Gastrocnemius medialis (tissue), 4 donors: ENCODE results near the gene PASD1. TPM values are rescaled to one million over a fixed set of nuclear protein-coding genes. Genes with fewer than 3 reads are reported as not detected.

Experiments
- ATAC-seq, 2 donors: fragments of 150-250 bp; one replicate each; pipeline ENCODE4 v1.9.1; 2016
- DNase-seq, 2 donors: peaks; one replicate each; pipeline ENCODE4 v3.0.0-alpha.2; 2019
- H3K27ac ChIP-seq, 4 donors: fragments of 200-600 bp; sonication (generic); 1 replicate in 1 of 4; 2 replicates in 3 of 4; pipeline ENCODE4 v1.5.1; 2016 to 2018; ENCODE audit warnings: mild to moderate bottlenecking in 2 of 4, moderate library complexity in 1 of 4
- H3K27me3 ChIP-seq, 3 donors: fragments of 200-600 bp; sonication (generic) in 2 of 3; 1 replicate in 1 of 3; 2 replicates in 2 of 3; pipeline versions ENCODE4 v1.5.1 to v1.6.0; 2016 to 2019; ENCODE audit warnings: mild to moderate bottlenecking in 1 of 3, moderate library complexity in 1 of 3
- H3K36me3 ChIP-seq, 2 donors: fragments of 200-600 bp; sonication (generic) in 1 of 2; one replicate each; pipeline ENCODE4 v1.5.1; 2017 to 2018
- H3K4me1 ChIP-seq, 2 donors: fragments of 200-600 bp; sonication (generic) in 1 of 2; one replicate each; pipeline ENCODE4 v1.5.1; 2016 to 2017; ENCODE audit warnings: mild to moderate bottlenecking in 2 of 2
- H3K4me3 ChIP-seq, 4 donors: fragments of 200-600 bp; sonication (generic) in 3 of 4; 1 replicate in 1 of 4; 2 replicates in 3 of 4; pipeline ENCODE4 v1.5.1; 2016 to 2019; ENCODE audit warnings: mild to moderate bottlenecking in 2 of 4
- H3K9me3 ChIP-seq, 3 donors: fragments of 200-600 bp; sonication (generic) in 2 of 3; 1 replicate in 1 of 3; 2 replicates in 2 of 3; pipeline ENCODE4 v1.5.1; 2016 to 2019
- POLR2A ChIP-seq, 2 donors: fragments of 450-650 bp; IDR thresholded peaks; one replicate each; pipeline ENCODE4 v1.6.1; 2017; ENCODE audit warnings: antibody characterized with exemption in 2 of 2, mild to moderate bottlenecking in 2 of 2, moderate library complexity in 2 of 2
- in situ Hi-C, 4 donors: fragments of 200-750 bp; cut with MboI; loops; one replicate each; pipeline versions ENCODE4 v1.15.0 to v1.8.0; 2017; ENCODE audit warnings: low sequenced_read_pairs in 4 of 4
- intact Hi-C: fragments of 100-400 bp; cut with DNase I; formaldehyde crosslinking; loops from one replicate; pipeline ENCODE4 v1.15.1; 2023; ENCODE audit warnings: low total_unique reads
- total RNA-seq, 4 donors: library from RNA; depleted of rRNA; stranded (reverse); fragments of >200 nt; gene quantifications; one replicate each; pipeline versions ENCODE4 v1.1.0 to v1.2.3, GENCODE V29; 2016
- TF ChIP-seq, protein P1 (sequence below), 5 experiments: fragments of 450-650 bp in 3 of 5; fragments of 200-600 bp in 2 of 5; sonication (generic) in 2 of 5; IDR thresholded peaks in 4 of 5; conservative IDR thresholded peaks in 1 of 5; 1 replicate in 4 of 5; 2 replicates in 1 of 5; pipeline ENCODE4 v1.5.1; 2016 to 2019; ENCODE audit warnings: antibody characterized with exemption in 5 of 5, mild to moderate bottlenecking in 3 of 5, moderate library complexity in 3 of 5

The PASD1 gene, protein sequence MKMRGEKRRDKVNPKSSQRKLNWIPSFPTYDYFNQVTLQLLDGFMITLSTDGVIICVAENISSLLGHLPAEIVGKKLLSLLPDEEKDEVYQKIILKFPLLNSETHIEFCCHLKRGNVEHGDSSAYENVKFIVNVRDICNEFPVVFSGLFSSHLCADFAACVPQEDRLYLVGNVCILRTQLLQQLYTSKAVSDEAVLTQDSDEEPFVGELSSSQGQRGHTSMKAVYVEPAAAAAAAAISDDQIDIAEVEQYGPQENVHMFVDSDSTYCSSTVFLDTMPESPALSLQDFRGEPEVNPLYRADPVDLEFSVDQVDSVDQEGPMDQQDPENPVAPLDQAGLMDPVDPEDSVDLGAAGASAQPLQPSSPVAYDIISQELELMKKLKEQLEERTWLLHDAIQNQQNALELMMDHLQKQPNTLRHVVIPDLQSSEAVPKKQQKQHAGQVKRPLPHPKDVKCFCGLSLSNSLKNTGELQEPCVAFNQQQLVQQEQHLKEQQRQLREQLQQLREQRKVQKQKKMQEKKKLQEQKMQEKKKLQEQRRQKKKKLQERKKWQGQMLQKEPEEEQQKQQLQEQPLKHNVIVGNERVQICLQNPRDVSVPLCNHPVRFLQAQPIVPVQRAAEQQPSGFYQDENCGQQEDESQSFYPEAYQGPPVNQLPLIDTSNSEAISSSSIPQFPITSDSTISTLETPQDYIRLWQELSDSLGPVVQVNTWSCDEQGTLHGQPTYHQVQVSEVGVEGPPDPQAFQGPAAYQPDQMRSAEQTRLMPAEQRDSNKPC
- total RNA-seq, result not detected

DNA sequence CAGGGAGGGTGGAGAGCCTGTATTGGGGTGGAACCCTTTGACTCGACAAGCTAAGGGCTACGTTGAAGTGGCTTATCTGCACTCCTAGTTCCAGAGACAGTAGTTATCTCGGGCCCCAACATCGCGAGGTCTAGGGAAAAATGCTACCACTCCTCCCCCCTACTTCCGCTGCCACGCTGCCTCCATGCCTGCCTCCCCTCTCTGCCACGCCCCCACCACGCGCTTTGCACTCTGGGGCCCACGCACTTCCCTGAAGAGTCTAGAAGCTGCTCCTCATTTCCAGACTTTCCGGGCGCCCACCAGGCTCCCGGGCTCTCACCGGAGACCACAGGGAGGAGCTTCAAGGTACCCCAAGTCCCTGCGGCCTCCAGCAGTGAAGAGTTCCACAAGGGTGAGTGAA lies at the start of gene PASD1:
Gene PASD1, plus strand, starts transcription at position 227 of the 400 bp plus-strand sequence. CDS start 37,879 bp downstream, outside the sequence.
- no peaks in the 10 kb centered on the region for H3K4me1 ChIP-seq
- intact Hi-C loops, result no loop called here
- H3K36me3 ChIP-seq, result no peaks in the 10 kb centered on the region
- in situ Hi-C loops, result no loop called here
- DNase-seq (no peak), ATAC-seq (no peak)
- no peaks in the 10 kb centered on the region for H3K27me3 ChIP-seq
- H3K27ac ChIP-seq, result no peak within 1 kb of the TSS
- no peak within 1 kb of the TSS for H3K4me3 ChIP-seq
- no peak for TF ChIP-seq POLR2A (IDR thresholded peaks at IDR 0.05)
- TF ChIP-seq, protein P1, sequence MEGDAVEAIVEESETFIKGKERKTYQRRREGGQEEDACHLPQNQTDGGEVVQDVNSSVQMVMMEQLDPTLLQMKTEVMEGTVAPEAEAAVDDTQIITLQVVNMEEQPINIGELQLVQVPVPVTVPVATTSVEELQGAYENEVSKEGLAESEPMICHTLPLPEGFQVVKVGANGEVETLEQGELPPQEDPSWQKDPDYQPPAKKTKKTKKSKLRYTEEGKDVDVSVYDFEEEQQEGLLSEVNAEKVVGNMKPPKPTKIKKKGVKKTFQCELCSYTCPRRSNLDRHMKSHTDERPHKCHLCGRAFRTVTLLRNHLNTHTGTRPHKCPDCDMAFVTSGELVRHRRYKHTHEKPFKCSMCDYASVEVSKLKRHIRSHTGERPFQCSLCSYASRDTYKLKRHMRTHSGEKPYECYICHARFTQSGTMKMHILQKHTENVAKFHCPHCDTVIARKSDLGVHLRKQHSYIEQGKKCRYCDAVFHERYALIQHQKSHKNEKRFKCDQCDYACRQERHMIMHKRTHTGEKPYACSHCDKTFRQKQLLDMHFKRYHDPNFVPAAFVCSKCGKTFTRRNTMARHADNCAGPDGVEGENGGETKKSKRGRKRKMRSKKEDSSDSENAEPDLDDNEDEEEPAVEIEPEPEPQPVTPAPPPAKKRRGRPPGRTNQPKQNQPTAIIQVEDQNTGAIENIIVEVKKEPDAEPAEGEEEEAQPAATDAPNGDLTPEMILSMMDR (IDR thresholded peaks at IDR 0.05 in 4 of 5, conservative IDR thresholded peaks at IDR 0.05 in 1 of 5), result no peak
- no peaks in the 10 kb centered on the region for H3K9me3 ChIP-seq

DNA sequence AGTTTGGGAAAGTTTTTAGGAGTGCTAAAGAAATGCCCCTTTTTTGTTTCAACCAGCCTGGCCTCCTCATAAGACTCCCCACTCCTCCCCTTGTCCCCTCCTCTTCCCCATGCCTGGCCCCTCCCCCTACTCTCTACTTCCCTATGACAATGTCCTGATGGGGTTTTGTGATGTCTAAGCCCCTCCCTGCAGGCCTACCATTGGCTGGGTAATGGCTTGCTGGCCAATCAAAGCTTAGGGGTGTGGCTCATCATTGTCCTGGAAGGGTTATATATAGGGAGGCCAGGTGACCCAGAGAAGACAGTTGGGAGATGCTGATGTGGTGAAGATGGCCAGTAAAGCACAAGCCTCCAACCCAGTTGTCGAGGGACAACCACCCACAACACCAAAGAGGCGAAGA lies 48.2 kb upstream of the PASD1 start:
- TF ChIP-seq POLR2A (IDR thresholded peaks at IDR 0.05), result no peak
- TF ChIP-seq, protein P1 (IDR thresholded peaks at IDR 0.05 in 4 of 5, conservative IDR thresholded peaks at IDR 0.05 in 1 of 5), result no peak
- no peak for ATAC-seq
- H3K27ac ChIP-seq, result no peak overlapping the region
- in situ Hi-C loops, result no loop called here
- DNase-seq, result no peak
- intact Hi-C loops, result no loop called here
- H3K4me1 ChIP-seq, result no peaks in the 10 kb centered on the region
- H3K27me3 ChIP-seq, result no peaks in the 10 kb centered on the region
- H3K9me3 ChIP-seq, result no peaks in the 10 kb centered on the region
- H3K36me3 ChIP-seq, result no peaks in the 10 kb centered on the region
- H3K4me3 ChIP-seq, result no peak overlapping the region

DNA sequence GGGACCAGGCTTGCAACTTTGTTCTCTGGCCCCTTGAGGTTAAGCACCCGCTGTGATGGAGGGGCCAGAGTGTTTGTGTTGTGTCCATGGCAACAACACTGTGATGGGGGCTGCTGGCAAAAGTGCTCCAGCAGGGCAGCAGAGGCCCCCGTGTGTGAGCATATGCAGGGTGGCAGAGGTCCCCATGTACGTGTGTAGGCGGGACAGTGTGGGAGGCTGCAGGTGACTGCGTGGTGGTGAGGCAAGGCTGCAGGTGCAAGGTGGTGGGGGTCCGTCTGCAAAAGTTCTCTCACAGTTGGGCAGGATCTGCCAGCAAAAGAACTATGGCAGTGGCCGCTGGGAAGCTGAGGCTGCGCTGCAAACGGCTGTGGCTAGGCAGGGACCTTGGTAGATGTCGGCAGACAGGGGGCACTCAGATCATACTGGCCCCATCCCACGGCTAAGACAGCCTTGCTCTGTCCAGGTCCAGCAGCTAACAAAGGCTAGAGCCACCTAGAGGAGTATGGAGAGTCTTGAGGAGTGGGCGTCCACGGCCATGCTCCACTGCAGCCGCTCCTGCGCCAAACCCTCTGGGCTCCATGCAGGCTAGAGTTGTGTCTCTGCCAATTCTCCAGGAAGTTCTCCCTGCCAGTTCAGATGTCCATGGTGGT lies 46.8 kb upstream of the PASD1 start:
- no peak overlapping the region for H3K27ac ChIP-seq
- in situ Hi-C loops, result no loop called here

DNA sequence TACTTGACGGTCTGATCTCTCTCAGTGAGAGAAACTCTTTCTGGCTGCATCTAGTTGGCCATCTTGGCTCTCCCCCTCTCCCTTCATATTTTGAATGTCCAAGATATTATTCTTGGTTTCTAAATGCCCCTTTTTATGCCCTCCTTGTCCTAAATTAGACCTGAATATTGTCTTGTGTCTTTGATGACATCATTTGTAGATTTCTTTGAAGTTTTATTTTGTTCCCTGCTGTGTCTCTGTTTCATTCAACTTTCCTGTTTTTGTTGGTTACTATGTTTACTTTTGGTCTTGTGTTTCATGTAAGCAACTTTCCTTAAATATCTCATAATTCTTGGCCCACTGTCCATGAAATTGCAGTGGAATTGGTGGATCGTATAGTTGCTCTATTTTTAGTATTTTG lies 46.1 kb upstream of the PASD1 start:
- no peaks in the 10 kb centered on the region for H3K36me3 ChIP-seq
- H3K4me3 ChIP-seq, result no peak overlapping the region
- H3K9me3 ChIP-seq, result no peaks in the 10 kb centered on the region
- no peak overlapping the region for H3K27ac ChIP-seq
- TF ChIP-seq POLR2A (IDR thresholded peaks at IDR 0.05), result no peak
- TF ChIP-seq, protein P1 (IDR thresholded peaks at IDR 0.05 in 4 of 5, conservative IDR thresholded peaks at IDR 0.05 in 1 of 5), result no peak
- intact Hi-C loops, result no loop called here
- H3K4me1 ChIP-seq, result no peaks in the 10 kb centered on the region
- DNase-seq (no peak), ATAC-seq (no peak)
- no peaks in the 10 kb centered on the region for H3K27me3 ChIP-seq
- in situ Hi-C loops, result no loop called here

More for the DNA sequence above, 46.8 kb upstream of the PASD1 start:
- DNase-seq, result no peak
- no peaks in the 10 kb centered on the region for H3K9me3 ChIP-seq
- intact Hi-C loops, result no loop called here
- no peaks in the 10 kb centered on the region for H3K27me3 ChIP-seq
- no peak for ATAC-seq
- H3K4me1 ChIP-seq, result no peaks in the 10 kb centered on the region
- H3K36me3 ChIP-seq, result no peaks in the 10 kb centered on the region
- TF ChIP-seq POLR2A (IDR thresholded peaks at IDR 0.05), result no peak
- TF ChIP-seq, protein P1 (IDR thresholded peaks at IDR 0.05 in 4 of 5, conservative IDR thresholded peaks at IDR 0.05 in 1 of 5), result no peak
- H3K4me3 ChIP-seq, result no peak overlapping the region
